OCI-LY3 (cell line): ENCODE results near the gene PKM.
A peak's percentile ranks its signal among the peaks of the same experiment; 100 is the strongest.

ENCODE experiments used
- H2AFZ ChIP-seq: fragments of 200-600, 300-600 bp; shearing (Covaris generic); 2 replicates; pipeline ENCODE4 v1.6.0; 2014; ENCODE audit warnings: antibody characterized with exemption, low read depth, low read length
- H3K27ac ChIP-seq: fragments of 200-600, 300-600 bp; sonication (generic); 2 replicates; pipeline ENCODE4 v1.5.1; 2014; ENCODE audit warnings: mild to moderate bottlenecking, low read length, moderate library complexity, mixed read lengths
- H3K27me3 ChIP-seq: fragments of 200-600, 300-600 bp; sonication (generic); 2 replicates; pipeline ENCODE4 v1.6.1; 2014; ENCODE audit warnings: low read depth, low read length, mixed read lengths
- H3K36me3 ChIP-seq: fragments of 200-600, 300-600 bp; sonication (generic); replicated peaks from 2 replicates; pipeline ENCODE3; 2014; ENCODE audit warnings: low read depth, low read length, mixed read lengths
- H3K4me1 ChIP-seq: fragments of 300-600, 200-600 bp; sonication (generic); 2 replicates; pipeline ENCODE4 v1.6.1; 2014; ENCODE audit warnings: low read length, mixed read lengths
- H3K4me2 ChIP-seq: fragments of 200-600, 300-600 bp; sonication (generic); 2 replicates; pipeline ENCODE4 v1.6.1; 2014; ENCODE audit warnings: low read length, mixed read lengths
- H3K4me3 ChIP-seq: fragments of 300-600, 200-600 bp; sonication (generic); 2 replicates; pipeline ENCODE4 v1.5.1; 2014; ENCODE audit warnings: antibody characterized with exemption, mild to moderate bottlenecking, low read length, moderate library complexity
- H3K79me2 ChIP-seq: fragments of 300-600, 200-600 bp; shearing (Covaris generic); 2 replicates; pipeline ENCODE4 v1.6.1; 2014; ENCODE audit warnings: mild to moderate bottlenecking, low read length, mixed read lengths
- H3K9ac ChIP-seq: fragments of 300-600, 200-600 bp; shearing (Covaris generic); 2 replicates; pipeline ENCODE4 v1.6.0; 2014; ENCODE audit warnings: mild to moderate bottlenecking, low read length, moderate library complexity
- H3K9me3 ChIP-seq: fragments of 200-600, 300-600 bp; shearing (Covaris generic); 2 replicates; pipeline ENCODE4 v1.6.1; 2014; ENCODE audit warnings: low read length, mixed read lengths; ENCODE audit not compliant: insufficient read depth
- H4K20me1 ChIP-seq: fragments of 200-600, 300-600 bp; sonication (generic); 2 replicates; pipeline ENCODE4 v1.6.1; 2016; ENCODE audit warnings: low read length, mixed read lengths; ENCODE audit not compliant: insufficient read depth
- CTCF ChIP-seq: fragments of 200-600, 300-600 bp; sonication (generic); IDR thresholded peaks from 2 replicates; pipeline ENCODE4 v1.5.1; 2014; ENCODE audit warnings: antibody characterized with exemption, low read length, low read depth
- EZH2phosphoT487 ChIP-seq: fragments of 200-600 bp; shearing (Covaris generic); IDR thresholded peaks from 2 replicates; pipeline ENCODE4 v1.6.1; 2018; ENCODE audit warnings: antibody characterized with exemption, mixed run types, low read depth

PKM gene

GRCh38 chr15:72272997-72273352, 42.0 kb upstream of the PKM start:
- H2AFZ ChIP-seq: peak overlapping the region; percentile 88
- no peaks in the 10 kb centered on the region for H3K27me3 ChIP-seq
- no peak for TF ChIP-seq EZH2phosphoT487
- TF ChIP-seq CTCF: no peak
- H3K79me2 ChIP-seq: peaks cover 32% of the 10 kb centered on the region
- peak overlapping the region; percentile 49 for H3K27ac ChIP-seq
- H3K9me3 ChIP-seq: no peaks in the 10 kb centered on the region
- H4K20me1 ChIP-seq: no peaks in the 10 kb centered on the region
- peak overlapping the region; percentile 94 for H3K4me3 ChIP-seq
- H3K4me1 ChIP-seq: peaks cover 20% of the 10 kb centered on the region
- H3K4me2 ChIP-seq: peak overlapping the region; percentile 96
- peak overlapping the region; percentile 86 for H3K9ac ChIP-seq
- peaks cover 6% of the 10 kb centered on the region for H3K36me3 ChIP-seq

- Histone ChIP-seq H3K36me3 (peaks cover 7% of the 10 kb centered on the region), H4K20me1 (no peaks in the 10 kb centered on the region), H3K27me3 (no peaks in the 10 kb centered on the region), H2AFZ (peak within 1 kb of the TSS; percentile 88), H3K9ac (peak within 1 kb of the TSS; percentile 88), H3K4me1 (peaks cover 20% of the 10 kb centered on the region), H3K9me3 (no peaks in the 10 kb centered on the region), H3K79me2 (peaks cover 32% of the 10 kb centered on the region), H3K27ac (peak within 1 kb of the TSS; percentile 49), H3K4me2 (peak within 1 kb of the TSS; percentile 96), H3K4me3 (peak within 1 kb of the TSS; percentile 94)
- peak; percentile 65 for TF ChIP-seq CTCF
- no peak for TF ChIP-seq EZH2phosphoT487
Measured at GRCh38 chr15:72272213-72272996, 41.4 kb upstream of the PKM start, which contains the start of gene PARP6. PARP6 (minus strand) TSS chr15:72272554; CDS start chr15:72267477, 5,077 bp downstream.

- Histone ChIP-seq H3K79me2 (peaks cover 32% of the 10 kb centered on the region), H3K4me3 (peak overlapping the region; percentile 94), H3K27me3 (no peaks in the 10 kb centered on the region), H4K20me1 (no peaks in the 10 kb centered on the region), H3K9me3 (no peaks in the 10 kb centered on the region), H3K36me3 (peaks cover 11% of the 10 kb centered on the region), H2AFZ (0 out of 2 replicates have a peak overlapping the region, but pooled peaks have one; percentile 2), H3K27ac (peak overlapping the region; percentile 45), H3K4me1 (peaks cover 20% of the 10 kb centered on the region), H3K4me2 (peak overlapping the region; percentile 89), H3K9ac (peak overlapping the region; percentile 88)
- TF ChIP-seq CTCF: no peak
- TF ChIP-seq EZH2phosphoT487: no peak
Measured at GRCh38 chr15:72271895-72272212, 40.9 kb upstream of the PKM start.

GRCh38 chr15:72271221-72271620, 40.2 kb upstream of the PKM start:
- H4K20me1 ChIP-seq: no peaks in the 10 kb centered on the region
- peaks cover 20% of the 10 kb centered on the region for H3K4me1 ChIP-seq
- peaks cover 18% of the 10 kb centered on the region for H3K36me3 ChIP-seq
- H3K4me3 ChIP-seq: peak overlapping the region; percentile 94
- H3K4me2 ChIP-seq: peak overlapping the region; percentile 89
- H3K9ac ChIP-seq: peak overlapping the region; percentile 88
- no peak overlapping the region for H2AFZ ChIP-seq
- TF ChIP-seq CTCF (no peak), EZH2phosphoT487 (no peak)
- H3K27ac ChIP-seq: no peak overlapping the region
- H3K79me2 ChIP-seq: peaks cover 32% of the 10 kb centered on the region
- H3K9me3 ChIP-seq: no peaks in the 10 kb centered on the region
- H3K27me3 ChIP-seq: no peaks in the 10 kb centered on the region
